HEK293 (cell line): ENCODE data around the gene UST.
"Not testable (repeated sequence)": the region's sequence is repeated elsewhere in the genome, so short reads cannot be mapped to it uniquely, and the experiment has no call there.

Experiments
- CTCF ChIA-PET: fragments of 350-600 bp; formaldehyde crosslinking; extraction: SDS; loops from one replicate; lab custom pipeline; 2021; ENCODE audit warnings: antibody characterized with exemption; lab: Yijun Ruan, JAX
- POLR2A ChIA-PET: fragments of 300-600 bp; formaldehyde crosslinking; extraction: SDS; loops from one replicate; lab custom pipeline; 2020; ENCODE audit warnings: antibody characterized with exemption, inconsistent platforms; lab: Yijun Ruan, JAX
- H3K27ac ChIP-seq: fragments of 200-500 bp; sonication (Bioruptor generic); 2 replicates; pipeline ENCODE4 v1.5.1; 2014; ENCODE audit warnings: low read depth, low read length, control low read depth, inconsistent platforms; ENCODE audit errors: extremely low read depth
- H3K36me3 ChIP-seq, 2 experiments: fragments of 200-500 bp in 1 of 2; sonication (Bioruptor generic) in 1 of 2; 1 replicate in 1 of 2; 2 replicates in 1 of 2; pipeline ENCODE4 v1.5.1; 2014 to 2017; ENCODE audit warnings: inconsistent platforms in 2 of 2, low read length in 2 of 2; ENCODE audit not compliant: control insufficient read depth in 2 of 2, insufficient read depth in 1 of 2
- H3K4me1 ChIP-seq: fragments of 200-500 bp; sonication (Bioruptor generic); 2 replicates; pipeline ENCODE4 v1.5.1; 2014; ENCODE audit warnings: mild to moderate bottlenecking, low read length, inconsistent platforms; ENCODE audit not compliant: control insufficient read depth, insufficient read depth
- H3K4me3 ChIP-seq: 2 replicates; pipeline ENCODE4 v1.5.1; 2011; ENCODE audit warnings: low read depth, mild to moderate bottlenecking, control low read depth, low read length, moderate library complexity
- H3K9me3 ChIP-seq: fragments of 200-500 bp; sonication (Bioruptor generic); 2 replicates; pipeline ENCODE4 v1.5.1; 2014; ENCODE audit warnings: low read depth, low read length, inconsistent platforms; ENCODE audit not compliant: control insufficient read depth, insufficient read depth
- EGR2 ChIP-seq: fragments of 450-650 bp; formaldehyde crosslinking; IDR thresholded peaks from 2 replicates; pipeline ENCODE4 v1.5.1; 2016; ENCODE audit warnings: low read depth, missing biosample characterization, missing genetic modification characterization
- GLIS1 ChIP-seq: fragments of 450-650 bp; formaldehyde crosslinking; IDR thresholded peaks from 2 replicates; pipeline ENCODE4 v1.5.1; 2016; ENCODE audit warnings: missing biosample characterization, missing genetic modification characterization
- HOXD13 ChIP-seq: sonication (generic); formaldehyde crosslinking; IDR thresholded peaks from 2 replicates; pipeline ENCODE4 v1.8.0; 2022; ENCODE audit warnings: missing genetic modification reagents, borderline replicate concordance
- MEIS1 ChIP-seq: sonication (generic); formaldehyde crosslinking; IDR thresholded peaks from 2 replicates; pipeline ENCODE4 v1.8.1; 2022; ENCODE audit warnings: missing genetic modification reagents, mild to moderate bottlenecking, borderline replicate concordance
- PBX3 ChIP-seq: sonication (generic); formaldehyde crosslinking; IDR thresholded peaks from 2 replicates; pipeline ENCODE4 v1.8.1; 2022; ENCODE audit warnings: mild to moderate bottlenecking, moderate library complexity, missing genetic modification reagents
- PRDM1 ChIP-seq: fragments of 450-650 bp; formaldehyde crosslinking; IDR thresholded peaks from 2 replicates; pipeline ENCODE4; 2016; ENCODE audit warnings: missing biosample characterization, missing genetic modification characterization
- ZBTB17 ChIP-seq: fragments of 450-650 bp; formaldehyde crosslinking; IDR thresholded peaks from 2 replicates; pipeline ENCODE4 v1.5.1; 2016; ENCODE audit warnings: missing biosample characterization, missing genetic modification characterization
- ZBTB21 ChIP-seq: fragments of 450-650 bp; formaldehyde crosslinking; IDR thresholded peaks from 2 replicates; pipeline ENCODE4 v1.5.1; 2017; ENCODE audit warnings: missing biosample characterization, missing genetic modification characterization
- ZFHX2 ChIP-seq: fragments of 450-650 bp; formaldehyde crosslinking; conservative IDR thresholded peaks from 2 replicates; pipeline ENCODE4 v1.5.1; 2016; ENCODE audit warnings: missing biosample characterization, missing genetic modification characterization
- ZIC2 ChIP-seq: fragments of 450-650 bp; formaldehyde crosslinking; IDR thresholded peaks from 2 replicates; pipeline ENCODE4 v1.5.1; 2016; ENCODE audit warnings: missing biosample characterization, missing genetic modification characterization
- ZNF121 ChIP-seq: fragments of 450-650 bp; formaldehyde crosslinking; IDR thresholded peaks from 2 replicates; pipeline ENCODE4 v1.5.1; 2016; ENCODE audit warnings: missing biosample characterization, missing genetic modification characterization
- ZNF140 ChIP-seq: fragments of 450-650 bp; formaldehyde crosslinking; IDR thresholded peaks from 2 replicates; pipeline ENCODE4 v1.5.1; 2016; ENCODE audit warnings: missing biosample characterization, missing genetic modification characterization
- ZNF175 ChIP-seq: fragments of 450-650 bp; formaldehyde crosslinking; IDR thresholded peaks from 2 replicates; pipeline ENCODE4 v1.5.1; 2016; ENCODE audit warnings: missing biosample characterization, missing genetic modification characterization
- ZNF274 ChIP-seq, 2 experiments: fragments of 200-500 bp in 1 of 2; fragments of 450-650 bp in 1 of 2; sonication (Bioruptor generic) in 1 of 2; formaldehyde crosslinking in 1 of 2; IDR thresholded peaks; 2 replicates each; pipeline versions ENCODE4 v1.5.1 to v1.6.1; 2014 to 2016; ENCODE audit warnings: borderline replicate concordance in 1 of 2, inconsistent platforms in 1 of 2, low read length in 1 of 2, missing biosample characterization in 1 of 2, missing genetic modification characterization in 1 of 2
- ZNF324 ChIP-seq: fragments of 450-650 bp; formaldehyde crosslinking; IDR thresholded peaks from 2 replicates; pipeline ENCODE4 v1.5.1; 2016; ENCODE audit warnings: missing biosample characterization, missing genetic modification characterization
- ZNF335 ChIP-seq: fragments of 450-650 bp; formaldehyde crosslinking; conservative IDR thresholded peaks from 2 replicates; pipeline ENCODE4 v1.5.1; 2016; ENCODE audit warnings: missing biosample characterization, missing genetic modification characterization
- ZNF621 ChIP-seq: fragments of 450-650 bp; formaldehyde crosslinking; IDR thresholded peaks from 2 replicates; pipeline ENCODE4 v1.5.1; 2017; ENCODE audit warnings: missing biosample characterization, missing genetic modification characterization
- ZNF677 ChIP-seq: fragments of 450-650 bp; IDR thresholded peaks from 2 replicates; pipeline ENCODE4 v1.5.0; 2018; ENCODE audit warnings: missing biosample characterization, mild to moderate bottlenecking, missing genetic modification characterization, moderate library complexity
- ZNF837 ChIP-seq: fragments of 450-650 bp; formaldehyde crosslinking; IDR thresholded peaks from 2 replicates; pipeline ENCODE4 v1.5.1; 2016; ENCODE audit warnings: missing biosample characterization, missing genetic modification characterization
- TF ChIP-seq, protein P1 (sequence below): fragments of 450-650 bp; formaldehyde crosslinking; IDR thresholded peaks from 2 replicates; pipeline ENCODE4 v1.5.1; 2016; ENCODE audit warnings: missing biosample characterization, missing genetic modification characterization, borderline replicate concordance
- TF ChIP-seq, protein P2 (sequence below): fragments of 450-650 bp; formaldehyde crosslinking; conservative IDR thresholded peaks from 2 replicates; pipeline ENCODE4 v1.5.1; 2016; ENCODE audit warnings: low read depth, missing biosample characterization, missing genetic modification characterization
- TF ChIP-seq, protein P3 (sequence below): IDR thresholded peaks from 2 replicates; pipeline ENCODE4 v1.6.1; 2011; ENCODE audit warnings: mild to moderate bottlenecking, low read depth, low read length, borderline replicate concordance

Gene UST

DNA sequence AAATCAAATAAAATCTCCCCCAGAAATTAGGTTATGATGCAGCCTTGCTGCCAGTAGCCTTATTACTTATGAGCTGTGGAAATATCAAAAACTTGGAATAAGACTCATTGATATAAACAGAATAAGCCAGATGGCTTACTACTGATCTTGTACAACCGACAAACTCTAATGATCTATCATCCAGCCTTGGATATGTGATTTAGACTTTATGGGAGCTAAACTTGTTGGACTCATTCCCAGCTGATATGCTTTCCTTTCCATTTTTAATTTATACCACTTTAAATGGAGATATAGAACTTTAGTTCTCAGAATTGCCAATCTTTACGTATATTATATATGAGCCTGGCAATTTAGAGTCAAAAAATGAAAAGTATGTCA lies 5.0 kb downstream of the UST start (continued):
- TF ChIP-seq, protein P1, sequence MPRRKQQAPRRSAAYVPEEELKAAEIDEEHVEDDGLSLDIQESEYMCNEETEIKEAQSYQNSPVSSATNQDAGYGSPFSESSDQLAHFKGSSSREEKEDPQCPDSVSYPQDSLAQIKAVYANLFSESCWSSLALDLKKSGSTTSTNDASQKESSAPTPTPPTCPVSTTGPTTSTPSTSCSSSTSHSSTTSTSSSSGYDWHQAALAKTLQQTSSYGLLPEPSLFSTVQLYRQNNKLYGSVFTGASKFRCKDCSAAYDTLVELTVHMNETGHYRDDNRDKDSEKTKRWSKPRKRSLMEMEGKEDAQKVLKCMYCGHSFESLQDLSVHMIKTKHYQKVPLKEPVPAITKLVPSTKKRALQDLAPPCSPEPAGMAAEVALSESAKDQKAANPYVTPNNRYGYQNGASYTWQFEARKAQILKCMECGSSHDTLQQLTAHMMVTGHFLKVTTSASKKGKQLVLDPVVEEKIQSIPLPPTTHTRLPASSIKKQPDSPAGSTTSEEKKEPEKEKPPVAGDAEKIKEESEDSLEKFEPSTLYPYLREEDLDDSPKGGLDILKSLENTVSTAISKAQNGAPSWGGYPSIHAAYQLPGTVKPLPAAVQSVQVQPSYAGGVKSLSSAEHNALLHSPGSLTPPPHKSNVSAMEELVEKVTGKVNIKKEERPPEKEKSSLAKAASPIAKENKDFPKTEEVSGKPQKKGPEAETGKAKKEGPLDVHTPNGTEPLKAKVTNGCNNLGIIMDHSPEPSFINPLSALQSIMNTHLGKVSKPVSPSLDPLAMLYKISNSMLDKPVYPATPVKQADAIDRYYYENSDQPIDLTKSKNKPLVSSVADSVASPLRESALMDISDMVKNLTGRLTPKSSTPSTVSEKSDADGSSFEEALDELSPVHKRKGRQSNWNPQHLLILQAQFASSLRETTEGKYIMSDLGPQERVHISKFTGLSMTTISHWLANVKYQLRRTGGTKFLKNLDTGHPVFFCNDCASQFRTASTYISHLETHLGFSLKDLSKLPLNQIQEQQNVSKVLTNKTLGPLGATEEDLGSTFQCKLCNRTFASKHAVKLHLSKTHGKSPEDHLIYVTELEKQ (tag by site-specific recombination), result no peak
- TF ChIP-seq HOXD13 (CRISPR knock-in tag), result no peak
- no peak for TF ChIP-seq ZNF837 (tag by site-specific recombination)
- no peak for TF ChIP-seq ZNF621 (tag by site-specific recombination)
- no peak for TF ChIP-seq ZNF121 (tag by site-specific recombination)
- no peak for TF ChIP-seq PRDM1

DNA sequence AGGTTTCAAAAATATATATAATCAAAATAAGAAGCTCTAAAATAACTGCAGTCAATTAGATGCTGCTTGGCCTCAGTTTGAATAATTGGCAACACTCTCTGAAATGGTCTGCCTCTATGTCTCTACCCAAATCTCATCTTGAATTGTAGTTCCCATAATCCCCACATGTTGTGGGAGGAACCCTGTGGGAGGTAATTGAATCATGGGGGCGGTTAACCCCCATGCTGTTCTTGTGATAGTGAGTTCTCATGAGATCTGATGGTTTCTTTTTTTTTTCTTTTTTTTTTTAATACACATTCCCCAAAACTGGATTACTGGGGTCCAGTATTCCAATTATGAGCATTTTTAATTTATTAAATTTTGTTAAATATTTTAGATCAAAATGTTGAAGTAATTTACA lies 8.5 kb downstream of the UST start:
- H3K27ac ChIP-seq, H3K4me3 ChIP-seq, H3K9me3 ChIP-seq: not testable (repeated sequence)
- TF ChIP-seq ZIC2 (peak; percentile 56), ZFHX2 (tag by site-specific recombination) (peak; percentile 78), EGR2 (tag by site-specific recombination) (peak; percentile 65; the same call in 1 of the 2 replicates), GLIS1 (tag by site-specific recombination) (peak; percentile 17; the same call in 1 of the 2 replicates)
- TF ChIP-seq, all 188 proteins: peak for 4; not testable (repeated sequence) for 184
- ChIA-PET POLR2A (interaction anchor here (1.0 kb wide), 1 partner anchor 8 kb away, joined by 5 read pairs; no protein-coding TSS in a partner anchor), CTCF (interaction anchor here (0.6 to 1.2 kb wide), 4 partner anchors 138 to 805 kb away, joined by 3 to 4 read pairs (median 3); no protein-coding TSS in a partner anchor)
- H3K4me1 ChIP-seq, result peaks cover 17% of the 10 kb centered on the region
- not testable (repeated sequence) for H3K36me3 ChIP-seq

DNA sequence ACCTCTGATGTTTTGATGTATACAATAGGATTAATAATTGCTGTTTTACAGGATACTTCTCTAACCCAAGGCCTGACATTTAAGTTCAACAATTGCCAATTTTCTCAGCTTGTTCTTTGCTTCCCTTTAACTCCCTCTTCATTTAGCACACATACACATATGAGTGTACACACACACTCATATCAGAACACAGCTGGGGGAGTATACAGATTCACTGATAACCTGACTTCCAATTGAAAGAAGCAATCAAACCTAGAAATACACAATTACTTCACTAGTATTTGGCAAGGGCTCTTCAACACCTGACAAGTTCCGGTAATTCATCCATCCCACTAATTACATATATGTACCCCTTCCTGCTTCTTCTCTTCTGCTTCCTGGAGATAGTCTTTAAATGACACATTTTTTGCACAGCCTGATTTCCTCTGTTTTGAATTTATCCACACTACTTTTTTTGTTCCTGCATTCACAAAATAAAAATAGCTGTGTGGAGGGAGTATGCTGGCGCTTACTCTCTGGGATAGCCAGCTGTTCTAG lies 11.2 kb downstream of the UST start:
- Histone ChIP-seq H3K36me3 (no peaks in the 10 kb centered on the region), H3K4me3 (no peak overlapping the region), H3K4me1 (peaks cover 24% of the 10 kb centered on the region), H3K27ac (no peak overlapping the region), H3K9me3 (no peaks in the 10 kb centered on the region)
- POLR2A ChIA-PET, result no interaction called here
- CTCF ChIA-PET, result interaction anchor here (0.6 to 1.2 kb wide), 3 partner anchors 17 to 764 kb away, joined by 3 read pairs; no protein-coding TSS in a partner anchor
- no peak for TF ChIP-seq MEIS1
- no peak for TF ChIP-seq PBX3
- TF ChIP-seq ZNF140 (tag by site-specific recombination), result no peak
- TF ChIP-seq ZNF621 (tag by site-specific recombination), result no peak
- no peak for TF ChIP-seq ZNF677 (tag by site-specific recombination)
- no peak for TF ChIP-seq ZNF175
- no peak for TF ChIP-seq ZNF274 (IDR thresholded peaks at IDR 0.05; ENCODE audit: low read length)
- no peak for TF ChIP-seq ZNF274 (tag by site-specific recombination; IDR thresholded peaks at IDR 0.05; ENCODE audit: borderline replicate concordance)
- no peak for TF ChIP-seq ZNF837 (tag by site-specific recombination)
- TF ChIP-seq ZBTB17 (tag by site-specific recombination), result no peak
- TF ChIP-seq ZNF324 (tag by site-specific recombination), result no peak
- TF ChIP-seq, protein P2, sequence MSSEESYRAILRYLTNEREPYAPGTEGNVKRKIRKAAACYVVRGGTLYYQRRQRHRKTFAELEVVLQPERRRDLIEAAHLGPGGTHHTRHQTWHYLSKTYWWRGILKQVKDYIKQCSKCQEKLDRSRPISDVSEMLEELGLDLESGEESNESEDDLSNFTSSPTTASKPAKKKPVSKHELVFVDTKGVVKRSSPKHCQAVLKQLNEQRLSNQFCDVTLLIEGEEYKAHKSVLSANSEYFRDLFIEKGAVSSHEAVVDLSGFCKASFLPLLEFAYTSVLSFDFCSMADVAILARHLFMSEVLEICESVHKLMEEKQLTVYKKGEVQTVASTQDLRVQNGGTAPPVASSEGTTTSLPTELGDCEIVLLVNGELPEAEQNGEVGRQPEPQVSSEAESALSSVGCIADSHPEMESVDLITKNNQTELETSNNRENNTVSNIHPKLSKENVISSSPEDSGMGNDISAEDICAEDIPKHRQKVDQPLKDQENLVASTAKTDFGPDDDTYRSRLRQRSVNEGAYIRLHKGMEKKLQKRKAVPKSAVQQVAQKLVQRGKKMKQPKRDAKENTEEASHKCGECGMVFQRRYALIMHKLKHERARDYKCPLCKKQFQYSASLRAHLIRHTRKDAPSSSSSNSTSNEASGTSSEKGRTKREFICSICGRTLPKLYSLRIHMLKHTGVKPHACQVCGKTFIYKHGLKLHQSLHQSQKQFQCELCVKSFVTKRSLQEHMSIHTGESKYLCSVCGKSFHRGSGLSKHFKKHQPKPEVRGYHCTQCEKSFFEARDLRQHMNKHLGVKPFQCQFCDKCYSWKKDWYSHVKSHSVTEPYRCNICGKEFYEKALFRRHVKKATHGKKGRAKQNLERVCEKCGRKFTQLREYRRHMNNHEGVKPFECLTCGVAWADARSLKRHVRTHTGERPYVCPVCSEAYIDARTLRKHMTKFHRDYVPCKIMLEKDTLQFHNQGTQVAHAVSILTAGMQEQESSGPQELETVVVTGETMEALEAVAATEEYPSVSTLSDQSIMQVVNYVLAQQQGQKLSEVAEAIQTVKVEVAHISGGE, result no peak
- TF ChIP-seq ZNF335, result no peak
- TF ChIP-seq, protein P3, sequence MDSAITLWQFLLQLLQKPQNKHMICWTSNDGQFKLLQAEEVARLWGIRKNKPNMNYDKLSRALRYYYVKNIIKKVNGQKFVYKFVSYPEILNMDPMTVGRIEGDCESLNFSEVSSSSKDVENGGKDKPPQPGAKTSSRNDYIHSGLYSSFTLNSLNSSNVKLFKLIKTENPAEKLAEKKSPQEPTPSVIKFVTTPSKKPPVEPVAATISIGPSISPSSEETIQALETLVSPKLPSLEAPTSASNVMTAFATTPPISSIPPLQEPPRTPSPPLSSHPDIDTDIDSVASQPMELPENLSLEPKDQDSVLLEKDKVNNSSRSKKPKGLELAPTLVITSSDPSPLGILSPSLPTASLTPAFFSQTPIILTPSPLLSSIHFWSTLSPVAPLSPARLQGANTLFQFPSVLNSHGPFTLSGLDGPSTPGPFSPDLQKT, result no peak
- no peak for TF ChIP-seq ZBTB21 (tag by site-specific recombination)
